NCI-H510A (cell line): ENCODE measurements around the gene RNU1-4.
"Not testable (repeated sequence)": the region's sequence is repeated elsewhere in the genome, so short reads cannot be mapped to it uniquely, and the experiment has no call there.

Experiments
- DNase-seq: peaks from one replicate; lab custom pipeline; 2025; lab: John Stamatoyannopoulos, UW

RNU1-4 gene

DNA sequence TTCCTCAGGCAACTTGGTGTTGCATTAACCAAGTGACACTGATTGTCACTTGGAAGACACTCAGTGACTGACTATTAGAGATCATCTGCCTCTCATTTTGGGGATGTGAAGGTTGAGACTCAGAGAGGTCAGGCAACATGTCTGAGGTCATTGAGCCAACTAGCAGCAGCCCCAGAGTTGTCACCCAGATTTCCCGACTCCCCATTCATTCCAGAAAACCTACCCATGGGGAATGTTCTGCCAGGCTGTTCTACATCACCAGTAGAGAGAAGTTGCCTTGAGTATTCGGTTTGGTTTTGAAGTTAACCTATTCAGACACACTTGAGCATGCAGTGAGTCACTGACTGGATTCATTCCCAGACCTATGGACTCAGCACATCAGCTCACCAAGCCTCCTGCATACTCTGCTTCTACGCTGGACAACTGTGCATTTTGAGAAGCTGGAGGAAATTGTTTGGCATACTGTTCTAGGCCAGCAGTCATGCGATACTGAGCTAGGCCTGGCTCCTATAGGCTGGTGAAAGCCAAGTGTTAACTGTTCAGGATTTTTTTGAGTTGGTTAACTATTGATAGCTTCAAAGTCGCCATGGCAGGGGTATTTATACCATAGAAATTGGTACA, 29.9 kb downstream of the RNU1-4 start:
- not testable (repeated sequence) for DNase-seq

DNA sequence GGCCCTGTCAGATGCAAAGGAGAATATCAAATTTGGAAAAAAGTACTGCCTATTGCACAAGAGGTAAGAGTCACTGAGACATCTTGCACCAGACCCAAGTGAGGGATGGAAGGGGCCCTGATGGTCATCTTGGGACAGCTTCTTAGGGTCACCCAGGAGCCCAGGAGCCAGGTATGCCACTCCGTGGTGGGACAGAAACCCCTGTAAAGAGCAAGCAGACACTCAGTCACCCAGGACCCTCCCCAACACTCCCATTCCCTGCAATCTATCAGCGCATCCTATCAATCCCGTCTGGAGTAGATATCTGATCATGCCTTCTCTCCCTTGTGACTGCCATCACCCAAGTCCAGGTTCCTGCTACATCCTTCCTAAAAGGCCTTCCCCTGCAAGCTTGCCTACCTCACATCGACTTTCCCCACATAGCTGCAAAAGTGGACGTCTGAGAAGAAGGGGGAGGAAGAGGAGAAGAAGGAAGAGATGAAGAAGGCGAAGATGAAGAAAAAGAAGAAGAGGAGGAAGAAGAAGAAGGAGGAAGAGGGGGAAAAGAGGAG, 30.7 kb downstream of the RNU1-4 start:
- not testable (repeated sequence) for DNase-seq

DNA sequence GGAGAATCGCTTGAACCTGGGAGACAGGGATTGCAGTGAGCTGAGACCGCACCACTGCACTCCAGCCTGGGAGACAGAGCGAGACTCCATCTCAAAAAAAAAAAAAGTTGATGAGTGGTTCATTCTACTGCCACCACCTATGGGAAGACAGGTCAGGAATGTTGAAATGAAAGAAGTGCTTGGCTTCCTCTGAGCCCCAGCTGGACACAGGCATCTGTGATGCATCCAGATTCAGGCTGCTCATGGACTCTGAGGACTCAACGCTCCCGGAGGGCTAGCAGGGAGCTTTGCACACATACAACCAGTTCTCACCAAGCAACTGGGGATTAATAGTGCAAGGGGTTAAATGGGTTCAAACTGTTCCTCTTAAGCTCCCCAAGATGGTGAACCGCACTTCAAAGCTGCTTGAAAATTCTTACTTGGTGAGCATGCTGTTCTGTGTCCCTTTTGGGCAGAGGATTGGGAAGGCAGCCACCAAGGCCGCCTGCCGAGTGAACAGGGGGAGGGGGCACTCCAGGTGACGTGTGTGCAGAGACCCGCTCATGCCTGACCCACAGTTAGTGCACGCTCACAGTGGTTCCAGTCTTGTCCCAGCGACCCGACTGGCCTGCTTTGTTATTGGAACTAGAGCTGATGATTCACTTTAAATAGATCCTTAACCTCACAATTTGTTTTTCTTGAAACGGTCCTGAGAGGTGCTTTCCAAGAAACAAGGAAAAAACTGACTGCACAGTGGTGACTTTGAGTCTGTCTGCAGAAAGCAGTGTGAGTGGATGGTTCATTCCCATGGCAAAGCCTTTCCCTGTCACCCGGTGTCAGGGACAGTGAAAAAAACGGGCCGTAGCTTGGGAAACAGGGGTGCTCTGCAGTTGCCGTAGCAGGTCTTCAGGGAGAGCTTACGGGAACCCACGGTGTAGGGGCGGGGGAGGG, 32.2 kb downstream of the RNU1-4 start:
- not testable (repeated sequence) for DNase-seq

DNA sequence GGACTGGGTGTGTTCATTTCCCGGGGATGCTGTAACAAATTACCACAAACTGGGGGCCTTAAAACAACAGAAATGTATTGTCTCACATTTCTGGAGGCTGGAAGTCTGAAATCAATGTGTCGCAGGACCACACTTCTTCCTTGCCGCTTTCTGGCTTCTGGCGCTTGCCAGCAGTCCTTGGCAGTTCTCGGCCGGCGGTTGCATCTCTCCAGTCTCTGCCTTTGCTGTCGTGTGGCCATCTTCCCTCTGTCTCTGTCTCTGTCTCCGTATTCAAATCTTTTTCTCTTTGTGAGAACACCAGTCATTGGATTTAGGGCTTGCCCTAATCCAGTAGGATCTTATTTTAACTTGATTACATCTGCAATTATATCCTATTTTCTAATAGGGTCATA, 32.9 kb downstream of the RNU1-4 start:
- not testable (repeated sequence) for DNase-seq

DNA sequence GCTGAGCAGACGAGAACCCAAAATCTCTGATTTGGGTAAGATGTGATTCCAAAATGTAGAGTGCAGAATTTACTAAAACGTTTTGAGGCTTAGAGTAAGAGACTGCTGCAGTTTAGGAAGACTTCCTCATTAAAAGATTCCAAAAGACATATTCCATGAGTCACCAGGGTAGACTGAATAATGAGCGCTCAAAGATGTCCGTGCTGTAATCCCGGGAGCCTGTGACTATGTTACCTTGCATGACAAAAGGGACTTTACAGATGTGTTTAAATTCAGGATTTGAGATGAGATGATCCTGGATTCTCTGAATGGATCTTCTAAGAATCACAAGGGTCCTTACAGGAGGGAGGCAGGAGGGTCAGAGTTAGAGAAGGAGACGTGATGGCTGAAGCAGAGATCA, 33.4 kb downstream of the RNU1-4 start:
- not testable (repeated sequence) for DNase-seq

DNA sequence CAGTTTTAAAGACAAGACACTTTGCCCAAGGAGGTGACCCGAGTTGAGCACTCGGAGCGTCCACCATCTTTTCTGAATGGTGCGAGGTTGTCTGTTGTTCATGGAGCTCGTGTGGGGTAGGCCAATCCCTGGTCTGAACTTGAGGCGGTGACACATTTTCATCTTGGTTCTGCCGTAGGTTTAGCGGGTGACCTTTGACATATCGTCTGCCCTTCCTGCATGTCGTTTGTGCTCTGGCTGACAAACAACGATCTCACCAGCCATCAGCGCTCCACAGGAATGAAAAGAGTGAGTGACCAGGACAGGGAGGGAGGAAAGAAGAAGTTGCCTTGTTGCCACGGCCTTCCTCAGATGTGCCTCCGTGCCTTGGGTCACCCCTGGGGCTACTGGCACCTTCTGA, 34.5 kb downstream of the RNU1-4 start:
- DNase-seq: not testable (repeated sequence)

DNA sequence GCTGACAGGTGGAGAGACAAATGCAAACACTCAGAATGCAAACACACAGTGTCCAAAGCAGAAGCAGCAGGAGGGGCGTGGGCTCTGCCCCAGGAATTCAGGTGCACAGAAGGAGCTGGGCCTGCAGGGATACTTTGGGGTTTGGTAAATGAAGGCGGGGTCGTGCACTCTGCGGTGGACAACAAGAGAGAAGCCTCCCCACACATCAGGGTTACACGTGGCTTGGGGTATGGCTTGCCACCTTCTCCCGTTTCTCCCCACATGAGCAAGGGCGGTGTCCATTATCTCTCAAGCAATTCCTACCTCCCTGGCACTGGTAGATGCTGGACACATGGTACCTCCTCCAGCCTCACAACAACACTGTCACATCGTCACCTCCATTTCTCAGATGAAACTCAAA, 35.0 kb downstream of the RNU1-4 start:
- not testable (repeated sequence) for DNase-seq

DNA sequence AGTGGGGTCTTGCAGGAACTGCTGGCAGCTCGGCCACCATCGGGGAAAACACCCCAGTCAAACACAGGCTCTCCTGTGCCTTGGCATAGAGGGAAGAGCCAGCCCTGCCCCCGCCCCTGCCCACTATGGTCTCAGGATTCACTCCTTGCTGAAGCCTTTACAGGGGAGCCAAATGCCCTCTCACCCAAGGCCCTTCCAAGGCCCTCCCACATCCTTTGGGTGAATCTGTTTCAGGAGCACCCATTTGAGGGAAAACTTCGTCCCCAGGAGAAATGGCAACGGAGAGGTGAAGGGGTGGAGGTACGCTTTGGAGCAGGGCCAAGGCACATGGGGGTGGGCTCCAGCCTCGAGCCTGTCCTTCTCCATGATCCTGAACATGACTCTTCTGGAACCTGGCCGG, 35.9 kb downstream of the RNU1-4 start:
- DNase-seq: not testable (repeated sequence)

DNA sequence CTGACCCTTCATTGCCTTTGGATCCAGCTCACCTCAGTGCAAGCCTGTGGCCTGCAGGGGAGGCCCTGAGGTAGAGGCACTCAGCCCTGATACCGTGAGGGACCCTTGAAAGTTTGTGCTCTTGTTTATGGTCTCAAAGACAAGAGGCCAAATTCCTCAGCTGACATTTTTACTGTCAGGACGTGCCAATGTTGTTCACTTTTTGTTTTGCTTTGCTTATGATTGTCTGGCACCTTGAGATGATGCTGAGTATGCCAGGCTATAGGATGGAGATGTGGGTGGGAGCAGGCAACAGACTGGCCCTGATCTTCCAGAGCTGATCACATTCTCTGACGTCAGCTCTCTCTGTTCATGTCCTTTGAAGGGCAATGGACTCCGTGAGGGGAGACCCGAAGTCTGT, 36.5 kb downstream of the RNU1-4 start:
- DNase-seq: not testable (repeated sequence)

DNA sequence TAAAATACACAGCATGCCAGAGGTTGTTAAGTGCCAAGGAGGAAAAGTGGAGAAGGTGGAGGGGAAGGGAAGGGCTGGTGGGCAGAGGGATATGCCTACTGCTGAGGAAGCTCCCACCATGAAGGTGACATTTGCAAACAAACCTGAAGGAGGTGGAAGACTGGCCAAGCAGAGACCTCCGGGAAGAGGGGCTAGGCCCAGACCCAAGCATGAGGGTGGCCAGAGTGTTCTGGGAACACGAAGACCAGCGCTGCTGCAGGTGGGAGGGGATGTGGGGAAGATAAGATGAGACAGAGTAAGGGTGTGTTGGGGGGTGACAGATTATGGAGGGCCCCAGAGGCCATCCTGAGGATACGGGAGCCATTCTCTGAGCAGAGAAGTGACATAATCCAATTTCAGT, 37.5 kb downstream of the RNU1-4 start:
- not testable (repeated sequence) for DNase-seq

DNA sequence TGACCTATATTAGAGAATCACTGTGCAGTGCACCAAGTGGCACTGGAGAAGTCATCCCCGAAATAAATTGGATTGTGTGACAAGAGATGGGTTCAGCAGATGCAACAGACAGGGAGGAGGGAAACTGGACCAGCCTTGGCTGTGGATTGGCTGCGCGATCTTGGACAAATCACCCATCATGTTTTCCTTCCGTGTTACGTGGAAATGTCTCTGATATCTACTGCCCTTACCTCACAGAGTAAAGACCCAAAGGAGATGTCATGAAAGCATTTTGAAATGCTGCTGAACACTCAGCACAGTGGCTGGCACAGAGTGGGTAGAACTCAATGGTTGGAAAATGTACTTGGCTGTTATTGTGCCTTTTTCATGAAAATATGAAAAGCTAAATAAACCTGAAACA, 39.2 kb downstream of the RNU1-4 start:
- not testable (repeated sequence) for DNase-seq

DNA sequence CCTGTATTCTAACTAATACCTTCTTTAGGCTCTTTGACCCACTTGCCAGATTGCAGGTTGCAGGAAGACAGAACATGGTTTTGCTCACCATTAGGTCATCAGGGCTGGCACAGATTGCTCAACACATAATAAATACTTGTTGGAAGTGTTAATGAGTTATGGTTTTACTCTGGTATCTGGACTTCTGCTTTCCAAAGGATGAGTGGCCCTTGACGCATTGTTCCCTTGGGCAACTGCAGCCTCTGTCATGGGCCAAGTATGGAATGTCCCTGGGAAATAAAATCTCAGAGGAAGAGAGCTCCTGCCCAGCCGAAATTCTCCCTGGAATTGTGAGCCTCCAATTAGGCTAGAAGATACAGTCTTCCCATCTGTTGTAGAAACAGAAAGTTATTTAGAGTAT, 40.7 kb downstream of the RNU1-4 start:
- not testable (repeated sequence) for DNase-seq

DNA sequence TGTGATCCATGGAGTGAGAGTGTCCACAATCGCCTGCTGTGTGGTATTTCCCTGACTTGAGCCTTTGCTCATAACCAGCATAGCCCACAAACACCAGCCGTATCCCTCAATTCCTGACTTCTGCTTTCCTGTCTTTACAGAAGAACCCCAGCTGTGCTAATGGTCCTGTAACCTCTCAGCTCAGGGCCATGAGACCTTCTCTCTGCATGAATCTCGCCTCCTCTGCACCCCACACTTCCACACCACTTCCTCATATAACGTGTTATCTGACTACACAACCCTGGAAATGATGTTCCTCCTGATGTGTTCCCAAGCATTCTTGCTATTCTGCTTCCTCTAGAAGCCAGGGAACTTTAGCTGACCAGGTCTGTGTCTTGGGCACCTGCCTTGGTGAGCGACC, 41.3 kb downstream of the RNU1-4 start:
- not testable (repeated sequence) for DNase-seq

DNA sequence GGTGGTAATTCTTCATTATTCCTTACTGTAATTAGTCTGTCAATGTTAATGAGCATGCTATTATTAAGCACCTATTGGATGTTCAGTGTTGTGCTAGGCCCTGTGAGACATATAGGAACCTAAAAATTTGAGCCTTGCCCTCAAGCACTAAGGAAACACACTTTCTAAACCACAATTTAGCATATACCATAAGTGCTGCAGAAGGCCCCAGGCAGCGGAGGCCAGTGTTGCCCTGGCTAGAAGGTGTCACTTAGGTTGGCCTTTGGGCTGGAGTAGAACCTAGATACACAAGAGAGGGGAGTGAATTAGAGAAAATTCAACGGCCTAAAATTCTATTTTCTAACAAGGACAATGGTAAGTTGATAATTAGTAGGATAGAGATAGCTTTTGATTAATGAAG, 44.6 kb downstream of the RNU1-4 start:
- not testable (repeated sequence) for DNase-seq

DNA sequence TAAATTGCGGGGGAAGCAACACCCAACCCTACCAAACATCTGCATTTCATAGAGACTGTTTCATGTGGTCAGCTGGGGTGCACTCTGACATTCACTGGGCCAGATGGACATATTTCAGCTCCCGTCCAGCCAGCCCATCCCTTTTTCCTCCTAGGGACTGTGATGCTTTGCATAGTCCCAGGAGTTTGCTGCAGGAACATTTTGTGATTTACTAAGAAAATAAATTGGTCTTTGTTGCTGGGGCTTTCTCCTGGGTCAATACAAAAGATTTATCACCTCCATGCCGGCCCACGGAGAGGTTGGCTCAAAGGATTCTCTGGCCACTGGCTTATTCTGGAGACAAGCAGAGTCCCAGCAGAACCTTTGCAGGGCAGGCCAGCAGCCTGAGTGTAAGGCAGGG, 46.0 kb downstream of the RNU1-4 start:
- not testable (repeated sequence) for DNase-seq

DNA sequence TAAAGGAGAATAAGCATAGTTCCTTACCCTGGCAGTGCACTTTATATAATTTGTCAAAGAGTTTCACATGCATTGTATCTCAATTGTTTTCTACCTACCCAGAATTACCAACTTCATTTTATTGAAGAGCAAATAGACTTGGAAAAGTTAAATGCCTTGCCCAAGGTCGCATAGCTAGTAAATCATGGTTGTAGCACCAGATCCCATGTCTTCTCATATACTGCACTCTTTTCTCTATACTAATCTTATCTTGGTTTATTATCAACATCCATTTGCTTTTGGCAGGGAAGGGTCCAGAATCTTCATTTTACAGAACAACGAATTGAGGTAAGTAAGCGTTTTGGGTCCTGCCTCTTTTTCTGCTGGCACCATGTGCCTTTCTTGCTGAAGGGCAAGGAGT, 46.9 kb downstream of the RNU1-4 start:
- not testable (repeated sequence) for DNase-seq

DNA sequence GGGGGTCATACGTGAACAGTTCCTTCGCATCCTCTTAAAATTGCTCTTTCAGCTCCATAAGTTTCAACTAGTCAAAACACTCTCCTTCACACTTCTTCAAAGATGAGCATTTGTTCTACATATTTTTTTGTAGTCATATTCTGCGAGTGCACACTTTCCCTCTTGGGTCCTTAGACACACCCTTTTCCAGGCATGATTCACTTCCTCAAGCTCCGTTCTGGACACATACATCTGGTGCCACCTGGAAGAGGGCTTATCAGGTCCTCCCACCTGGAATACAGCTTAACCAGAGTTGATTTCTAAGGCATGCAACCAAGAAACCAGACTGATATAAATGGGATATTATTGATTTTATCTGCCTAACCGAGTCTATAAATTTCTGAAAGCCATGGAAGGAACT, 47.4 kb downstream of the RNU1-4 start:
- DNase-seq: not testable (repeated sequence)
